HG03280 (cell line): ENCODE measurements around the gene C1QTNF12.

Experiments
- ATAC-seq: cut with Tn5 transposase; IDR thresholded peaks from one replicate; pipeline ENCODE4 v1.9.1; 2021; ENCODE audit warnings: mild to moderate bottlenecking, moderate library complexity; ENCODE audit not compliant: unreplicated experiment

Gene C1QTNF12

GRCh38 chr1:1215881-1216605 is 30.5 kb downstream of the C1QTNF12 start:
- no peak for ATAC-seq

- ATAC-seq = no peak
Observed at GRCh38 chr1:1215080-1215676, 31.3 kb downstream of the C1QTNF12 start.

GRCh38 chr1:1213345-1214265 is 32.9 kb downstream of the C1QTNF12 start, which contains the start of gene TNFRSF4:
Gene TNFRSF4, minus strand, starts transcription at chr1:1214153. Its CDS starts 26 bp downstream, at chr1:1214127.
- ATAC-seq = no peak

- no peak for ATAC-seq
Observed at GRCh38 chr1:1212780-1213344, 33.7 kb downstream of the C1QTNF12 start.

DNA sequence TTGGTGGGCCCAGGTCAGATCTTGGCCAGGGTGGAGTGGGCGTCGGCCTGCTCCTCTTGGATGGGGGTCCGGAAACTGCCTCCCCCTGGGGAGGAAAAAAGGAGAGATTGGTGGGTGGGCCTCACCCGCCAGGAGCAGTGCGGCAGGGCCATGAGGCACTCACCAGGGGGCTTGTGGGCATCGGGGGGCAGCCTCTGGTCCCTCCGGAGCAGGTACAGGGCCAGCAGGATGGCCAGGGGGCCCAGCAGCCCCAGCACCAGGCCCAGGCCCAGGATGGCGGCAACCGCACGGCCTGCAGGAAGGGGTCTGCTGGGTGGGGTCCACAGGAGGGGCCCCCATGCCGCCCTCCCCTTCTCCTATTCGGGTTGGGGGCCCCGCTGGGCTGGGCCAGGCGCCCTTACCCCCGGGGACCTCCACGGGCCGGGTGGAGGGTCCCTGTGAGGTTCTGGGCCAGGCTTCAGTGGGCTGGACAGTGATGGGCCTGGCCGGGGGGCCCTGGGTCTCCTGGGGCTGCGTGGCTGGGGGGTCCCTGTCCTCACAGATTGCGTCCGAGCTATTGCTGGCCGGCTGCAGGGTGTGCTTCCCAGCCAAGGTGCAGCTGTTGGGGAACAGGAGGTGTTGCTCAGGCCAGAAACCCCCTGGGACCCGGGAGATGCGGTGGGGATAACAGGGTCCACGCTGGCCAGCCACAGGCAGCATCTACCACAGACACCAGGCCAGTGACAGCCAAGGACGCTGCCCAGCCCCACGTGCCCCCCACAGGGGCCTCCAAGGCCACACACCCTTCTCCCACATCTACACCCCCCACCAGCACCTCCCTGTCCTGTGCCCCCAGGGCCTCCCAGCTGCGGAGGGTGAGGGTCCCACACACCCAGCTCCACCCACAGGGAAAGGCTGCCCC is 34.7 kb downstream of the C1QTNF12 start:
- no peak for ATAC-seq

GRCh38 chr1:1210726-1211540 is 35.6 kb downstream of the C1QTNF12 start:
- no peak for ATAC-seq

GRCh38 chr1:1208713-1209433 is 37.6 kb downstream of the C1QTNF12 start:
- no peak for ATAC-seq

GRCh38 chr1:1207571-1207892 is 39.0 kb downstream of the C1QTNF12 start:
- ATAC-seq = no peak

GRCh38 chr1:1206966-1207531 is 39.5 kb downstream of the C1QTNF12 start:
- no peak for ATAC-seq

GRCh38 chr1:1206376-1206965 is 40.1 kb downstream of the C1QTNF12 start, which contains the start of gene TNFRSF18:
Gene TNFRSF18, minus strand, starts transcription at chr1:1206592. Its CDS starts 21 bp downstream, at chr1:1206571.
- no peak for ATAC-seq

GRCh38 chr1:1205769-1206375 is 40.6 kb downstream of the C1QTNF12 start:
- no peak for ATAC-seq

GRCh38 chr1:1204998-1205768 is 41.3 kb downstream of the C1QTNF12 start:
- ATAC-seq = no peak

DNA sequence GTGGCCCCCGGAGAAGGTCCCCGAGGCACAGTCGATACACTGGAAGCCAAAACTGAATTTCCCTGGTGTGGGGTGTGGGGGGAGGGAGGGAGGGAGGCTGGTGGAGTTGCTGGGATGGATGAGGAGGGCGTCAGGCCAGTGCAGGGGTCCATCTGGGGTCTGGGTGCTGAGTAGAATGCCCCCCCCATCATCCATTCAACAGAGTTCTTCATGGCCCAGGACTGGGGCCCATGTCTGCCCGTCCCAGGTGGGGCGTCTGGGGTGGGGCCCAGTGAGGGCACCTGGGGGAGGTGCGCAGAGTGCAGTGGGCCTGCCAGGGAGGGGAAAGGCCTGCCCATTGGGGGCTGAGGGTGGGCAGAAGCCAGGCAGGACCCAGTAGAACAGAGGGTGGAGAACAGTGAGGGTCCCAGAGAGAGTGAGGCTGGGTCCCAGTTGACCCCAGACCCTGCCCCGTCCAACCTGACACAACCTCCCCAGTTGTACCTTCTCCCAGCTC is 42.0 kb downstream of the C1QTNF12 start:
- ATAC-seq = no peak

DNA sequence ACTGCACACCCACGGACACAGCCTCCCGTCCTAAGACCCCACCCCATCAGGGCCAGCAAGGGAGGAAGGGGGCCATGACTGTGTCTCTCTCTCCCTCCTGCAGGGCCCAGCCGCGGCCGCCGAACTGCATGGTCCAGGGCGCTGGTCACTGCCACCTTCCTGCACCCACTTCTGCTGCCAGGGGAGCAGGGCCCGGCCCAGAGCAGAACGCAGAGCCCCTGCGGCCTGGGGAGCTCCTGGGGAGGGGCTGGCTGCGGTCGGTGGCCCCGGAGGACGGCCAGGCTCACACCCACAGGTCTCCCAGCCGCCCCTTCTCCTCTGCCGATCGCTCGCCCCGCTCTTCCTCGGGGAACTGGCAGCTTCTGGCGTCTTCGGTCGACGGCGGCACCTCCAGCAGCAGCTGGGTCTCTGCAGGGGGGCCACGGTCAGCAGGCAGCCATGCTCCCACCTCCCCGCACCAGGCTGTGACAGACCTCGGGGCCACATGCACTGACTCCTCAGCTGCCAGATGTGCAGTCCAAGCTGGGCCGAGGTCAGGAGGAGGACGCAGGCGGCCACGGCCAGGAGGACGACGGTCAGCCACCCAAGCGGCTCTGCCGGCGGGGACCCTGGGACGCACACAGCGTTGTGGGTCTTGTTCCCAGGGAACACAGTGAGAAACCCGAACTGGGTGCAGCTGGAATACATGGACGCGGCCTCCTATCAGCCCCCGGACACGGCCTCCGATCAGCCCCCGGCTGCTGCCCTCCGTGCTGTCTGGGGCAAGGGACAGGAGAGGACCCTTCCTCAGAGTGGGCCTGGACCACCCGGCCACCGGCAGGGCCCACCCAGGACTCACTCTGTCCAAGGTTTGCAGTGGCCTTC is 42.7 kb downstream of the C1QTNF12 start:
- no peak for ATAC-seq

DNA sequence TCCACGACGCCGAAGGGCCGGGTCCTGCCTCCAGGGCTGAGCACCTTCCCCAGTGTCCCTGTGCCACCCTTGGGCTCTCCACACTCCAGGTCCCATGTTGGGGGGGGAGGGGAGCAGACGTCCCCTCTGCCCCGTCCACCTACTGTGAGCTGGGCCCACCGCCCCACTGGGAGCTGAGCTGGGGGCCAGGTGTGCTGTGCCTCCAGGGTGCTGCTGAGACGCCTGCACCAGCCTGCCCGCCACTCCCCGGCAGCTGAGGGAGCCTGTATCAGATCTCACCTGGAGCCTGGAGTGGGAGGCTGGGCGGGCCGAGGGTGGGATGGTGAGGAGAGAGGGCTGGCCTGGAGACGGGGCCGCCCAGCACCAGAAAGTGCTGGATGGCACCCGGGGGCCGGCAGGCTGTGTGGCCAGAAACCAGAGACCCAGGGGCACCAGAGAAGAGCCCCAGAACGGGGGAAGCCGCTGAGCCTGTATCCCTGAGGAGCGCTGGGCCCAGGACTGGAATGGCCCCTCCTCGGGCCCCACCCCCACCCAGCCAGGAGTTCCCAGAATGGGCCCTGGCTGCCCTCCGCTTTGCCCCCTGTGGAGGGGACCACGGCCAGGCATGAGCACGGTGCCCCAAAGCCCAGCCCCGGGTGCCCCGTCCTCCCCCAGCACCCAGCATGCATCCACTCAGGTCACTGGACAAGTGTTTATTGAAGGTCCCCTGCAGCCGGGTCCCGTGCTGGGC is 43.5 kb downstream of the C1QTNF12 start:
- no peak for ATAC-seq
